CD4-positive, alpha-beta T cell treated with Interleukin-1 beta for 1 hour (primary cell): ENCODE results near the gene CAMK2B.

Experiments used
- DNase-seq, 2 donors: peaks; one replicate each; pipeline ENCODE4 v3.0.0-alpha.2; 2020 to 2022

The CAMK2B gene

GRCh38 chr7:44307905-44308595 is 17.3 kb downstream of the CAMK2B start:
- no peak for DNase-seq

- DNase-seq = no peak
These were observed 18.0 kb downstream of the CAMK2B start for GRCh38 chr7:44307301-44307900.

- DNase-seq = no peak
These were observed 18.8 kb downstream of the CAMK2B start for GRCh38 chr7:44306606-44307005.

- DNase-seq = no peak
These were observed 19.6 kb downstream of the CAMK2B start for GRCh38 chr7:44305564-44306507.

- no peak for DNase-seq
These were observed 30.9 kb downstream of the CAMK2B start for GRCh38 chr7:44294325-44295069.

- DNase-seq = no peak
These were observed 31.7 kb downstream of the CAMK2B start for GRCh38 chr7:44293561-44294324.

GRCh38 chr7:44292876-44293560 is 32.4 kb downstream of the CAMK2B start:
- DNase-seq = no peak

- no peak for DNase-seq
These were observed 33.0 kb downstream of the CAMK2B start for GRCh38 chr7:44292420-44292817.

GRCh38 chr7:44291733-44292419 is 33.5 kb downstream of the CAMK2B start:
- DNase-seq = no peak

GRCh38 chr7:44291066-44291732 is 34.2 kb downstream of the CAMK2B start:
- no peak for DNase-seq

- no peak for DNase-seq
These were observed 35.2 kb downstream of the CAMK2B start for GRCh38 chr7:44290252-44290620.

- DNase-seq = no peak
These were observed 35.8 kb downstream of the CAMK2B start for GRCh38 chr7:44289341-44290251.

- no peak for DNase-seq
These were observed 36.5 kb downstream of the CAMK2B start for GRCh38 chr7:44288811-44289340.

- DNase-seq = no peak
These were observed 37.1 kb downstream of the CAMK2B start for GRCh38 chr7:44288381-44288685.

GRCh38 chr7:44287488-44288380 is 37.7 kb downstream of the CAMK2B start:
- DNase-seq = no peak

- no peak for DNase-seq
These were observed 38.5 kb downstream of the CAMK2B start for GRCh38 chr7:44286618-44287487.

GRCh38 chr7:44286182-44286617 is 39.2 kb downstream of the CAMK2B start:
- no peak for DNase-seq
